ENCODE measurements around the gene JMJD1C.

DNA sequence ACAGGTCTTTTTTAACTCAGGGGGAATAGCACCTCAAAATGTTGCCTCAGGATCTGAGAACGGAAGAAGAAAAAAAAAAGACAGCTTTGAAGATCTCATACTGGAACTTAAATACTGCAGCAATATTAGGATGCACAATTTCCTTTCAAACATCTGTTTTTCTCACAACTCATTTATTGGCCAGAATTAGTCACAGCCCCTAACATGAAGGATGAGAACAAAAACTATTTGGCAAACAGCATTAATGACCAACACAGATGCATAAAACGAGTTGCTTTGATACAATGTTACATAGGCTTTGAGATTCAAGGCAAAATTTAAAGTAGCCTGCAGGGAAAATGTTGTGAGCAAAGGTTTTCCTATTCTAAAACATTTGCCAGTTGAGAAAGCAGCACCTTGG is 36.5 kb downstream of the JMJD1C start:
- TF ChIP-seq YY1 (IDR thresholded peaks at IDR 0.05; ENCODE audit: insufficient read depth, insufficient read length): no peak
- TF ChIP-seq SUZ12 (IDR thresholded peaks at IDR 0.05; ENCODE audit: extremely low read depth, insufficient read depth, insufficient read length): no peak
- no peak for TF ChIP-seq ZNF274 (IDR thresholded peaks at IDR 0.05; ENCODE audit: low read depth, low read length)

All from NT2/D1 (cell line).